ENCODE measurements around the gene TST. TPM values are rescaled to one million over a fixed set of nuclear protein-coding genes. Genes with fewer than 3 reads are reported as not detected.

TST gene
- total and polyA plus RNA-seq, 2 donors: 13.8 to 17.1 TPM

- Histone ChIP-seq H3K4me3 (ENCODE audit: low read length in 2 of 2) (no peak overlapping the region), H3K36me3 (ENCODE audit: control insufficient read depth in 2 of 2, insufficient read depth in 2 of 2, low read length in 1 of 2) (no peaks in the 10 kb centered on the region), H3K27ac (ENCODE audit: low read depth in 1 of 2, low read length in 1 of 2) (no peak overlapping the region), H3K27me3 (ENCODE audit: control insufficient read depth in 2 of 2, insufficient read depth in 1 of 2, low read length in 1 of 2) (peaks cover 0 to 25% of the 10 kb centered on the region in 2 donors), H3K9me3 (ENCODE audit: control insufficient read depth in 2 of 2, insufficient read depth in 1 of 2, low read length in 1 of 2) (no peaks in the 10 kb centered on the region), H3K4me1 (ENCODE audit: control insufficient read depth in 2 of 2, insufficient read depth in 2 of 2, low read length in 2 of 2) (peaks cover 8 to 10% of the 10 kb centered on the region in 2 donors)
- no peak for DNase-seq (ENCODE audit: low read depth in 6 of 9, low spot score in 9 of 9)
- WGBS: 94% methylated on average over 12 of the region's 12 CpGs
Observed at GRCh38 chr22:37014835-37015586, 4.2 kb downstream of the TST start.

GRCh38 chr22:37014415-37014806 is 4.8 kb downstream of the TST start:
- no peaks in the 10 kb centered on the region for H3K36me3 ChIP-seq (ENCODE audit: control insufficient read depth in 2 of 2, insufficient read depth in 2 of 2, low read length in 1 of 2)
- no peaks in the 10 kb centered on the region for H3K9me3 ChIP-seq (ENCODE audit: control insufficient read depth in 2 of 2, insufficient read depth in 1 of 2, low read length in 1 of 2)
- H3K27ac ChIP-seq (ENCODE audit: low read depth in 1 of 2, low read length in 1 of 2): no peak overlapping the region
- peaks cover 5 to 7% of the 10 kb centered on the region in 2 donors for H3K4me1 ChIP-seq (ENCODE audit: control insufficient read depth in 2 of 2, insufficient read depth in 2 of 2, low read length in 2 of 2)
- peaks cover 0 to 23% of the 10 kb centered on the region in 2 donors for H3K27me3 ChIP-seq (ENCODE audit: control insufficient read depth in 2 of 2, insufficient read depth in 1 of 2, low read length in 1 of 2)
- no peak for DNase-seq (ENCODE audit: low read depth in 6 of 9, low spot score in 9 of 9)
- WGBS: 94% methylated on average over 4 of the region's 4 CpGs
- no peak overlapping the region for H3K4me3 ChIP-seq (ENCODE audit: low read length in 2 of 2)

GRCh38 chr22:37012956-37013355 is 6.3 kb downstream of the TST start:
- peaks cover 0 to 10% of the 10 kb centered on the region in 2 donors for H3K27me3 ChIP-seq (ENCODE audit: control insufficient read depth in 2 of 2, insufficient read depth in 1 of 2, low read length in 1 of 2)
- H3K9me3 ChIP-seq (ENCODE audit: control insufficient read depth in 2 of 2, insufficient read depth in 1 of 2, low read length in 1 of 2): no peaks in the 10 kb centered on the region
- no peaks in the 10 kb centered on the region for H3K36me3 ChIP-seq (ENCODE audit: control insufficient read depth in 2 of 2, insufficient read depth in 2 of 2, low read length in 1 of 2)
- no peak overlapping the region for H3K27ac ChIP-seq (ENCODE audit: low read depth in 1 of 2, low read length in 1 of 2)
- no peaks in the 10 kb centered on the region for H3K4me1 ChIP-seq (ENCODE audit: control insufficient read depth in 2 of 2, insufficient read depth in 2 of 2, low read length in 2 of 2)
- DNase-seq (ENCODE audit: low read depth in 6 of 9, low spot score in 9 of 9): no peak
- H3K4me3 ChIP-seq (ENCODE audit: low read length in 2 of 2): no peak overlapping the region
- WGBS: 87% methylated on average over 10 of the region's 10 CpGs

GRCh38 chr22:37012262-37012904 is 6.9 kb downstream of the TST start:
- Histone ChIP-seq H3K27ac (ENCODE audit: low read depth in 1 of 2, low read length in 1 of 2) (no peak overlapping the region), H3K27me3 (ENCODE audit: control insufficient read depth in 2 of 2, insufficient read depth in 1 of 2, low read length in 1 of 2) (peaks cover 0 to 8% of the 10 kb centered on the region in 2 donors), H3K4me3 (ENCODE audit: low read length in 2 of 2) (no peak overlapping the region), H3K9me3 (ENCODE audit: control insufficient read depth in 2 of 2, insufficient read depth in 1 of 2, low read length in 1 of 2) (no peaks in the 10 kb centered on the region), H3K36me3 (ENCODE audit: control insufficient read depth in 2 of 2, insufficient read depth in 2 of 2, low read length in 1 of 2) (no peaks in the 10 kb centered on the region), H3K4me1 (ENCODE audit: control insufficient read depth in 2 of 2, insufficient read depth in 2 of 2, low read length in 2 of 2) (no peaks in the 10 kb centered on the region)
- DNase-seq (ENCODE audit: low read depth in 6 of 9, low spot score in 9 of 9): no peak
- 97% methylated on average over 9 of the region's 9 CpGs for WGBS

- peaks cover 0 to 5% of the 10 kb centered on the region in 2 donors for H3K27me3 ChIP-seq (ENCODE audit: control insufficient read depth in 2 of 2, insufficient read depth in 1 of 2, low read length in 1 of 2)
- no peaks in the 10 kb centered on the region for H3K4me1 ChIP-seq (ENCODE audit: control insufficient read depth in 2 of 2, insufficient read depth in 2 of 2, low read length in 2 of 2)
- H3K9me3 ChIP-seq (ENCODE audit: control insufficient read depth in 2 of 2, insufficient read depth in 1 of 2, low read length in 1 of 2): no peaks in the 10 kb centered on the region
- no peak overlapping the region for H3K4me3 ChIP-seq (ENCODE audit: low read length in 2 of 2)
- H3K36me3 ChIP-seq (ENCODE audit: control insufficient read depth in 2 of 2, insufficient read depth in 2 of 2, low read length in 1 of 2): no peaks in the 10 kb centered on the region
- no peak for DNase-seq (ENCODE audit: low read depth in 6 of 9, low spot score in 9 of 9)
- no peak overlapping the region for H3K27ac ChIP-seq (ENCODE audit: low read depth in 1 of 2, low read length in 1 of 2)
- 98% methylated on average over 3 of the region's 3 CpGs for WGBS
Observed at GRCh38 chr22:37011472-37011871, 7.8 kb downstream of the TST start.

DNA sequence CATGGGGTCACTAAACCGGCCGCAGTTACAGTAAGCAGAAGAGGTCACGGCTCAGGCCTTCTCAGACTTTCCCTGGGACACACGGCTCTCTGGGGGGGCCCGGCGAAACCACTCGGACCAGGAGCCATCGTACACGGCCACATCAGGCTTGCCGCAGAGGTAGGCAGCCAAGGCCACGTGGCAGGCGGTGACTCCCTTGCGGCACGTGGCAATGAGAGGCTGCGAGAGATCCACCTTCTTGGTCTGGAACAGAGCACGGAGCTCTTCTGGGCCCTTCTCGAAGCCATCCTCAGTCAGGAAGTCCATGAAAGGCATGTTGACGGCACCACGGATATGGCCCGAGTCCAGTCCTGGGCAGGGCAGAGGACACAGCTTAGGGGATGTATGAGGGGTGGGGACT is 8.3 kb downstream of the TST start:
- H3K27me3 ChIP-seq (ENCODE audit: control insufficient read depth in 2 of 2, insufficient read depth in 1 of 2, low read length in 1 of 2): peaks cover 0 to 5% of the 10 kb centered on the region in 2 donors
- no peaks in the 10 kb centered on the region for H3K4me1 ChIP-seq (ENCODE audit: control insufficient read depth in 2 of 2, insufficient read depth in 2 of 2, low read length in 2 of 2)
- no peak overlapping the region for H3K27ac ChIP-seq (ENCODE audit: low read depth in 1 of 2, low read length in 1 of 2)
- no peak for DNase-seq (ENCODE audit: low read depth in 6 of 9, low spot score in 9 of 9)
- H3K9me3 ChIP-seq (ENCODE audit: control insufficient read depth in 2 of 2, insufficient read depth in 1 of 2, low read length in 1 of 2): no peaks in the 10 kb centered on the region
- WGBS: 98% methylated on average over 20 of the region's 20 CpGs
- no peak overlapping the region for H3K4me3 ChIP-seq (ENCODE audit: low read length in 2 of 2)
- no peaks in the 10 kb centered on the region for H3K36me3 ChIP-seq (ENCODE audit: control insufficient read depth in 2 of 2, insufficient read depth in 2 of 2, low read length in 1 of 2)

DNA sequence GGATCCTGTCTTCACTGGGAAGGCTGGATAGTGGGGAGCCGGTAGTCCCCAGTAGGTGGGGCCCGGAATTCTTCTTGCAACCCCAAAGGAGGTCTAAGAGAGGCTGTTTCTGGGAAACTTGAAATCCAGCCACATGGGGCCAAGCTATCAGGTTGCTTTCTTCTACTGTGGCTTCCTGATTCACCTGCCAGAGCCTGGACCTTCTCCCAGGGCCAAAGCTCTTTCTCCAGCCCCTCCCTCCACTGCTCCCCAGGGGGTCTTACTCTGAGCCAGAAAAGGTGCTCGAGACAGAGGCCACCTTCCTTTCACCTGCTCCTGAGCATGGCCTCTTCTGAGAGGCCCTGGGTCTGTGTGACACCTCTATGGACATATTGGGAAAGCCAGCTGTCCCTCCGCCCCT is 9.1 kb downstream of the TST start:
- peaks cover 0 to 5% of the 10 kb centered on the region in 2 donors for H3K27me3 ChIP-seq (ENCODE audit: control insufficient read depth in 2 of 2, insufficient read depth in 1 of 2, low read length in 1 of 2)
- no peak for DNase-seq (ENCODE audit: low read depth in 6 of 9, low spot score in 9 of 9)
- no peaks in the 10 kb centered on the region for H3K4me1 ChIP-seq (ENCODE audit: control insufficient read depth in 2 of 2, insufficient read depth in 2 of 2, low read length in 2 of 2)
- H3K27ac ChIP-seq (ENCODE audit: low read depth in 1 of 2, low read length in 1 of 2): no peak overlapping the region
- no peaks in the 10 kb centered on the region for H3K36me3 ChIP-seq (ENCODE audit: control insufficient read depth in 2 of 2, insufficient read depth in 2 of 2, low read length in 1 of 2)
- no peak overlapping the region for H3K4me3 ChIP-seq (ENCODE audit: low read length in 2 of 2)
- WGBS: 92% methylated on average over 4 of the region's 4 CpGs
- H3K9me3 ChIP-seq (ENCODE audit: control insufficient read depth in 2 of 2, insufficient read depth in 1 of 2, low read length in 1 of 2): no peaks in the 10 kb centered on the region

DNA sequence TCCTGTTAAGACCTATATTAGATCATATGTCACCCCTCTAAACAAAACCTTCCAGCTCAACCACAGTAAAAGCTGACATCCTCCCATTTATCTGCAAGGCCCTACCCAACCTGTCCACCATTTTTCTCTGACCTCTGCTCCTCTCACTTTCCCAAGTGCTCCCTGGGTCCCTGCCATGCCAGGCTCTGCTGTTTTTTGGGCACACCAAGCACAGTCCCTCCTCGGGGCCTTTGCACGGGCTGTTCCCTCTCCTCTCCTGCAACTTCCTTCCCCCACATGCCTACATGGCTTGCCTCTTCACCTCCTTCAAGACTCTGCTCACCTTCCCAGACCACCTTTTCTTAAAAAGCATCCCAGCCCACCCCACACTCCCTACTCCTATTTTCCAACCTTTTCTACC is 9.8 kb downstream of the TST start:
- H3K27me3 ChIP-seq (ENCODE audit: control insufficient read depth in 2 of 2, insufficient read depth in 1 of 2, low read length in 1 of 2): peaks cover 0 to 5% of the 10 kb centered on the region in 2 donors
- no peak for DNase-seq (ENCODE audit: low read depth in 6 of 9, low spot score in 9 of 9)
- H3K4me3 ChIP-seq (ENCODE audit: low read length in 2 of 2): no peak overlapping the region
- H3K9me3 ChIP-seq (ENCODE audit: control insufficient read depth in 2 of 2, insufficient read depth in 1 of 2, low read length in 1 of 2): no peaks in the 10 kb centered on the region
- WGBS: 76% methylated on average over 2 of the region's 2 CpGs
- no peaks in the 10 kb centered on the region for H3K4me1 ChIP-seq (ENCODE audit: control insufficient read depth in 2 of 2, insufficient read depth in 2 of 2, low read length in 2 of 2)
- H3K27ac ChIP-seq (ENCODE audit: low read depth in 1 of 2, low read length in 1 of 2): no peak overlapping the region
- no peaks in the 10 kb centered on the region for H3K36me3 ChIP-seq (ENCODE audit: control insufficient read depth in 2 of 2, insufficient read depth in 2 of 2, low read length in 1 of 2)

DNA sequence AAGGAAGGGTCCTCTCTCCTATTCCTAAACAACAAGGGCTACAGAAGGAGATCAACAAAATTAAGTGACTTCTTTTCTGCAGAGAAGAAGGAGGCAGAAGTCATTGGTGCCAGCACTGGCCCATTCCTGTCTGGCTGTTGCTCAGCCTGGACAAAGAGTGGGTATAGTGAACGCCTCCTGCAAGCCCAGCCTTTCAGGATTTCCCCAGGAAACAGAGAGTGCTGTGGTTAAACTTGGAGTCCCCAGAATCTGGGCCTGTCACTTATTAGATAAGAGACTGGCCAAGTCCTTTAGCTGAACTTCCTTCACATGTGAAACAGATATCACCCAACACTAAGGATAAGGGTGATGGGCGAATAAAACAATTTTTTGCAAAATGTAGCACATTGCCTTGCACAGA is 10.9 kb downstream of the TST start:
- no peak overlapping the region for H3K4me3 ChIP-seq (ENCODE audit: low read length in 2 of 2)
- peaks cover 0 to 5% of the 10 kb centered on the region in 2 donors for H3K27me3 ChIP-seq (ENCODE audit: control insufficient read depth in 2 of 2, insufficient read depth in 1 of 2, low read length in 1 of 2)
- H3K4me1 ChIP-seq (ENCODE audit: control insufficient read depth in 2 of 2, insufficient read depth in 2 of 2, low read length in 2 of 2): no peaks in the 10 kb centered on the region
- 41% methylated on average over 2 of the region's 2 CpGs for WGBS
- H3K9me3 ChIP-seq (ENCODE audit: control insufficient read depth in 2 of 2, insufficient read depth in 1 of 2, low read length in 1 of 2): no peaks in the 10 kb centered on the region
- no peak for DNase-seq (ENCODE audit: low read depth in 6 of 9, low spot score in 9 of 9)
- H3K36me3 ChIP-seq (ENCODE audit: control insufficient read depth in 2 of 2, insufficient read depth in 2 of 2, low read length in 1 of 2): no peaks in the 10 kb centered on the region
- no peak overlapping the region for H3K27ac ChIP-seq (ENCODE audit: low read depth in 1 of 2, low read length in 1 of 2)
